Esophagus squamous epithelium (tissue), 4 donors: ENCODE results near the gene KIAA1671.
"Not testable (repeated sequence)": the region's sequence is repeated elsewhere in the genome, so short reads cannot be mapped to it uniquely, and the experiment has no call there.

ENCODE experiments used
- CTCF ChIP-seq, 6 experiments: fragments of 450-650 bp in 4 of 6; fragments of 200-600 bp in 2 of 6; sonication (generic) in 2 of 6; IDR thresholded peaks; one replicate each; pipeline ENCODE4 v1.5.1; 2016 to 2019; ENCODE audit warnings: antibody characterized with exemption in 6 of 6, mild to moderate bottlenecking in 4 of 6, moderate library complexity in 4 of 6
- POLR2A ChIP-seq, 4 donors: fragments of 450-650 bp; IDR thresholded peaks; one replicate each; pipeline ENCODE4 v1.6.1; 2017; ENCODE audit warnings: antibody characterized with exemption in 4 of 4, mild to moderate bottlenecking in 4 of 4, moderate library complexity in 3 of 4

GRCh38 chr22:25233706-25234105, 281.2 kb downstream of the KIAA1671 start:
- TF ChIP-seq CTCF, POLR2A (IDR thresholded peaks at IDR 0.05): not testable (repeated sequence)
